ENCODE data around the gene ORAI2.
"Not testable (repeated sequence)": the region's sequence is repeated elsewhere in the genome, so short reads cannot be mapped to it uniquely, and the experiment has no call there.

Gene ORAI2

DNA sequence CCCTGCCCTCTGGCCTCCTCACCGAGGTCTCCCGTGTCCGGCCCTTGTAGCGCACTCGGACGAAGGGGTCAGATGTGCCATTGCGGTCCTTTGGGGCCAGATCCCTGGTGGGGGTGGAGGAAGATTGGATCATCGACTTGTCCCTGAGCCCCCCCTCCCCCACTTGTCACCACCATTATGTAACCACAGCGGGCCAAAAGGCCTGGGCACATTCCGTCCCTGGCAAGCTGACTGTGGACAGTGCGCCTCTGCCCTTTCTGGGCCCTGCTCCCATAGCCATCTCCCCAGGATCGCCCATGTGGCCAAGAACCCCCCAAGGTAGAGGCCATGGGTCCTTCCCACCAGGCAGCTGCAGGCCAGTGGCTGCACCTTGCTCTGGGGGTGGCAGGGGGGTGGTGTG is 69.8 kb downstream of the ORAI2 start:
- not testable (repeated sequence) for DNase-seq (ENCODE audit: low spot score)

DNA sequence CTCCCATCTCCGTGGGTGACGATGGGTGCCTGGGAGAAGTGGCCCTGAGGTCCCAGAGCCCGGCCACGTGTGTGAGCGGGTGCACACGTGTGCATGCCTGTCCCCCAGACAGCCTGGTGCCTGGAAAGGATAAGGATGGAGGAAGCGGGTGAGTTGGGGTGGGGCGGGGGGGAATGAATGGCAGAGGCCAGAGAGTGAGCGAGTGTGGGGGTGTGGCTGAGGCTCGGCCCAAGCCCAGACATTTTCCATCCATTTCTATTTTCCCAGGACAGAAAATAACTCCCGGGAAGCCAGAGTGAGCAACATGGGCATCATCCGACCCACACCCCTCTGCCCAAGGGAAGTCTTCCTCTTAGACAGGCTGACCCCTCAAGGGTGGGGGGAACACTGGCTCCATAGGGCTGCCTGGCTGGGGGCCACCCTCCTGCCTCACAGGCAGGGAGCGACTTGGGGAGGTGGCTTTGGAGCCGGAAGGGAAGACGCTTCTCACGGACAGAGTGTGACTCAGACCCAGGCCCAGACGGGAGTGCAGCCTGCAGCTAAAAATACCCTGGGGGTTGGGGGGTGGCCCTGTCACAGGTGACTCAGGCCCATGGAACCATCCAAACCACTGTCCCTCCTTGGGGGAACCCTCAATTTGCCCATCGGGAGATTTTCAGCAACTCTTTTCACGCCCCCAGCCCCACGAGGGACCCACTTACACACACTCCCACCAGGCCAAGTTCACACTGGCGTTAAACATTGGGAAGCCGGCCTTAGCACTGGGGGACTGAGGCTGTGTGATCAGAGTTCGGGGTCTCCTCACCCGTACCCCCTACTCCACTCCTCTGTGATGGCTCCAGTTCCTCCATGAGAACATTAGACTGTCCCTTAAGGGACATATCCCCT is 72.2 kb downstream of the ORAI2 start:
- DNase-seq (ENCODE audit: low spot score) = not testable (repeated sequence)
